Liver (tissue), 9 donors: ENCODE data around the gene HTT-AS. TPM values are rescaled to one million over a fixed set of nuclear protein-coding genes. Genes with fewer than 3 reads are reported as not detected.

Experiments
- DNase-seq: peaks from one replicate; pipeline ENCODE4 v3.0.0-alpha.2; 2017; ENCODE audit warnings: low spot score
- H3K27ac ChIP-seq, 2 donors: one replicate each; pipeline ENCODE4 v1.7.0; 2013; ENCODE audit warnings: inconsistent platforms in 2 of 2, low read length in 2 of 2, control low read depth in 1 of 2, low read depth in 1 of 2, mild to moderate bottlenecking in 1 of 2
- H3K27me3 ChIP-seq, 4 donors: one replicate each; pipeline versions ENCODE4 v1.6.1 to v1.7.0; 2013; ENCODE audit warnings: low read length in 3 of 4, inconsistent platforms in 1 of 4, mild to moderate bottlenecking in 1 of 4, moderate library complexity in 1 of 4; ENCODE audit not compliant: control insufficient read depth in 4 of 4, insufficient read depth in 4 of 4
- H3K36me3 ChIP-seq, 4 donors: one replicate each; pipeline versions ENCODE4 v1.6.1 to v1.7.0; 2013; ENCODE audit warnings: low read length in 3 of 4, mild to moderate bottlenecking in 3 of 4, low read depth in 1 of 4, moderate library complexity in 1 of 4; ENCODE audit not compliant: control insufficient read depth in 4 of 4, insufficient read depth in 3 of 4
- H3K4me1 ChIP-seq, 4 donors: one replicate each; pipeline versions ENCODE4 v1.6.1 to v1.7.0; 2013; ENCODE audit warnings: low read length in 3 of 4, mild to moderate bottlenecking in 3 of 4, moderate library complexity in 1 of 4; ENCODE audit not compliant: control insufficient read depth in 4 of 4, insufficient read depth in 4 of 4
- H3K4me3 ChIP-seq, 3 donors: one replicate each; pipeline versions ENCODE4 v1.6.1 to v1.7.0; 2013; ENCODE audit warnings: low read length in 3 of 3, control low read depth in 1 of 3, low read depth in 1 of 3, mild to moderate bottlenecking in 1 of 3
- H3K9ac ChIP-seq, 2 donors: one replicate each; pipeline ENCODE4 v1.7.0; 2013; ENCODE audit warnings: low read length in 2 of 2, mild to moderate bottlenecking in 2 of 2, moderate library complexity in 2 of 2, control low read depth in 1 of 2, low read depth in 1 of 2
- H3K9me3 ChIP-seq, 4 donors: one replicate each; pipeline versions ENCODE4 v1.6.1 to v1.7.0; 2013; ENCODE audit warnings: low read length in 3 of 4; ENCODE audit not compliant: control insufficient read depth in 4 of 4
- EGR1 ChIP-seq, 2 donors: IDR thresholded peaks; 2 replicates each; pipeline ENCODE4 v1.6.1; 2016 to 2018; ENCODE audit warnings: antibody characterized with exemption in 2 of 2, low read depth in 2 of 2
- FOXA1 ChIP-seq: IDR thresholded peaks from 2 replicates; pipeline ENCODE4 v1.6.1; 2016; ENCODE audit warnings: antibody characterized with exemption
- FOXA2 ChIP-seq: IDR thresholded peaks from 2 replicates; pipeline ENCODE4 v1.6.1; 2016; ENCODE audit warnings: antibody characterized with exemption
- GABPA ChIP-seq, 2 donors: IDR thresholded peaks in 1 of 2; conservative IDR thresholded peaks in 1 of 2; 2 replicates each; pipeline ENCODE4 v1.6.1; 2016; ENCODE audit warnings: antibody characterized with exemption in 2 of 2, mild to moderate bottlenecking in 1 of 2, moderate library complexity in 1 of 2
- HNF4A ChIP-seq, 2 donors: conservative IDR thresholded peaks; 2 replicates each; pipeline ENCODE4 v1.6.1; 2016; ENCODE audit warnings: antibody characterized with exemption in 2 of 2, mild to moderate bottlenecking in 2 of 2
- HNF4G ChIP-seq: IDR thresholded peaks from 2 replicates; pipeline ENCODE4 v1.6.1; 2016; ENCODE audit warnings: antibody characterized with exemption
- JUND ChIP-seq, 2 donors: IDR thresholded peaks; 2 replicates each; pipeline ENCODE4 v1.6.1; 2016; ENCODE audit warnings: antibody characterized with exemption in 2 of 2
- NR2F2 ChIP-seq: IDR thresholded peaks from 2 replicates; pipeline ENCODE4 v1.6.1; 2016; ENCODE audit warnings: antibody characterized with exemption
- RAD21 ChIP-seq, 2 donors: IDR thresholded peaks; 2 replicates each; pipeline ENCODE4 v1.6.1; 2016; ENCODE audit warnings: antibody characterized with exemption in 2 of 2, mild to moderate bottlenecking in 2 of 2
- RXRA ChIP-seq, 2 donors: IDR thresholded peaks; 2 replicates each; pipeline ENCODE4 v1.6.1; 2017 to 2018; ENCODE audit warnings: antibody characterized with exemption in 2 of 2, mild to moderate bottlenecking in 1 of 2
- SP1 ChIP-seq: IDR thresholded peaks from 2 replicates; pipeline ENCODE4 v1.6.1; 2018; ENCODE audit warnings: antibody characterized with exemption, mild to moderate bottlenecking
- TAF1 ChIP-seq: conservative IDR thresholded peaks from 2 replicates; pipeline ENCODE4 v1.6.1; 2016; ENCODE audit warnings: antibody characterized with exemption, mild to moderate bottlenecking
- YY1 ChIP-seq: IDR thresholded peaks from 2 replicates; pipeline ENCODE4 v1.6.1; 2016; ENCODE audit warnings: antibody characterized with exemption, mild to moderate bottlenecking
- WGBS: extraction: QIAGEN DNeasy Blood & Tissue Kit; methylation state at CpG from one replicate; pipeline ENCODE4 v1.1.7; 2013; 5-methylcytosine and 5-hydroxymethylcytosine counted together
- polyA plus RNA-seq, 2 donors: library from polyadenylated mRNA; stranded (reverse) in 1 of 2; unstranded in 1 of 2; fragments of 200-250 nt in 1 of 2; fragments of >200 nt in 1 of 2; fragmentation: Nextera tagmentation in 1 of 2; extraction: Ambion mirVana in 1 of 2; gene quantifications; one replicate each; pipeline versions ENCODE4 v1.2.1 to v1.2.3, GENCODE V29; 2013 to 2015
- total RNA-seq, 2 donors: library from RNA; depleted of rRNA; stranded (reverse); fragments of >200 nt; gene quantifications; one replicate each; pipeline ENCODE4 v1.2.3, GENCODE V29; 2014
- TF ChIP-seq, protein P1 (sequence below): IDR thresholded peaks from 2 replicates; pipeline ENCODE4 v1.6.1; 2016; ENCODE audit warnings: antibody characterized with exemption
- TF ChIP-seq, protein P2 (sequence below): IDR thresholded peaks from 2 replicates; pipeline ENCODE4 v1.6.1; 2016; ENCODE audit warnings: antibody characterized with exemption
- TF ChIP-seq, protein P3 (sequence below): fragments of 150-350 bp; IDR thresholded peaks from 2 replicates; pipeline ENCODE4 v1.5.1; 2017; ENCODE audit warnings: improper control_type of control experiment, low read depth, low read length; ENCODE audit not compliant: missing input control
- TF ChIP-seq, protein P4 (sequence below): IDR thresholded peaks from 2 replicates; pipeline ENCODE4 v1.6.1; 2016; ENCODE audit warnings: antibody characterized with exemption
- TF ChIP-seq, protein P5 (sequence below): IDR thresholded peaks from 2 replicates; pipeline ENCODE4 v1.6.1; 2016; ENCODE audit warnings: antibody characterized with exemption, mild to moderate bottlenecking
- donor health status: healthy.
- donor health status: healthy.
- donor health status: healthy.
- donor health status: healthy.
- donor health status: healthy.

The HTT-AS gene
- total and polyA plus RNA-seq, 4 donors, result not detected

DNA sequence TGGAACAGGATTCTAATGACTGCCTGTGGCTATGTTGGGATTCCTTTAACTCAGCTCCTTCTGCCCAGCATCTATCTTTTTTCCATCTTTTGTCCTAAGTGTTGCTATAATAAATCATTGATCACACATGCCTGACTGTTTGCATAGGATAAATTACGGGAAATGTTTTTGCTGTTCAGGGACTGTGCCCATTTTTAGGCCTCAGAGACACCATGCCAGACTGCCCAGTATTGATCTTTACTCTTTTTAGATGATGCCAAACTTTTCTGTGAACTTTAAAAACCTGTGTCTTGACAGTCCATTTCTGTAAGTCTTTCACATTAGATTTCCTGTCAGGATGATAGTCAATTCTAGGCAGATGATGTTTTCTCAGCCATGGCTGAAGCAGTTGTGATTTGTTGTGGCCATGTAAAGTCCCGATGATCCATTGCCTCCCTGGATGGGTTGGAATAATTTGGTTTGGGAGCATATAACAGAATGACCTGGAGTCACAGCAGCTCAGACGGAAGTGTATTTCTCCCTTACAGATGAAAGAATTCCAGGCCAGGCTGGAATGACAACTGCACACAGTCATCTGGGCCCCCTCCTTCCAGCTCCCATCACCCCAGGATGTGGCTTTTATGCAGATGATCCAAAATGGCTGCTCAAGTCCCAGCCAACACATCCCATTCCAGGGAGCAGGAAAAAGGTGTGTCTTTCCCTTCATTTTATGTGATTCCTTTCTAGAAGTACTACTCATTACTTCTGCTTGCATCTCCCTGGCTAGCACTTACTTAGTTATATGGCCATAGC lies 3.4 kb downstream of the HTT-AS start:
- Histone ChIP-seq H3K4me1 (peaks cover 7 to 33% (median 25%) of the 10 kb centered on the region in 4 donors), H3K27ac (peak overlapping the region in 1 of 2 donors; percentile 46), H3K9me3 (no peaks in the 10 kb centered on the region), H3K4me3 (no peak overlapping the region), H3K36me3 (no peaks in the 10 kb centered on the region), H3K27me3 (no peaks in the 10 kb centered on the region), H3K9ac (no peak overlapping the region)
- TF ChIP-seq FOXA1 (no peak), GABPA (IDR thresholded peaks at IDR 0.05 in 1 of 2, conservative IDR thresholded peaks at IDR 0.05 in 1 of 2) (no peak), YY1 (peak; percentile 68), FOXA2 (no peak), TAF1 (no peak), RXRA (IDR thresholded peaks at IDR 0.05) (peak; percentile 29 to 51), RAD21 (IDR thresholded peaks at IDR 0.05) (no peak), NR2F2 (no peak), EGR1 (IDR thresholded peaks at IDR 0.05; ENCODE audit: low read depth in 2 of 2) (no peak), HNF4A (conservative IDR thresholded peaks at IDR 0.05) (peak; percentile 36 to 52), HNF4G (no peak), SP1 (peak; percentile 62), JUND (IDR thresholded peaks at IDR 0.05) (no peak)
- TF ChIP-seq, protein P1, sequence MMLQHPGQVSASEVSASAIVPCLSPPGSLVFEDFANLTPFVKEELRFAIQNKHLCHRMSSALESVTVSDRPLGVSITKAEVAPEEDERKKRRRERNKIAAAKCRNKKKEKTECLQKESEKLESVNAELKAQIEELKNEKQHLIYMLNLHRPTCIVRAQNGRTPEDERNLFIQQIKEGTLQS, result no peak
- TF ChIP-seq, protein P2, sequence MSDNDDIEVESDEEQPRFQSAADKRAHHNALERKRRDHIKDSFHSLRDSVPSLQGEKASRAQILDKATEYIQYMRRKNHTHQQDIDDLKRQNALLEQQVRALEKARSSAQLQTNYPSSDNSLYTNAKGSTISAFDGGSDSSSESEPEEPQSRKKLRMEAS, result no peak
- TF ChIP-seq, protein P3, sequence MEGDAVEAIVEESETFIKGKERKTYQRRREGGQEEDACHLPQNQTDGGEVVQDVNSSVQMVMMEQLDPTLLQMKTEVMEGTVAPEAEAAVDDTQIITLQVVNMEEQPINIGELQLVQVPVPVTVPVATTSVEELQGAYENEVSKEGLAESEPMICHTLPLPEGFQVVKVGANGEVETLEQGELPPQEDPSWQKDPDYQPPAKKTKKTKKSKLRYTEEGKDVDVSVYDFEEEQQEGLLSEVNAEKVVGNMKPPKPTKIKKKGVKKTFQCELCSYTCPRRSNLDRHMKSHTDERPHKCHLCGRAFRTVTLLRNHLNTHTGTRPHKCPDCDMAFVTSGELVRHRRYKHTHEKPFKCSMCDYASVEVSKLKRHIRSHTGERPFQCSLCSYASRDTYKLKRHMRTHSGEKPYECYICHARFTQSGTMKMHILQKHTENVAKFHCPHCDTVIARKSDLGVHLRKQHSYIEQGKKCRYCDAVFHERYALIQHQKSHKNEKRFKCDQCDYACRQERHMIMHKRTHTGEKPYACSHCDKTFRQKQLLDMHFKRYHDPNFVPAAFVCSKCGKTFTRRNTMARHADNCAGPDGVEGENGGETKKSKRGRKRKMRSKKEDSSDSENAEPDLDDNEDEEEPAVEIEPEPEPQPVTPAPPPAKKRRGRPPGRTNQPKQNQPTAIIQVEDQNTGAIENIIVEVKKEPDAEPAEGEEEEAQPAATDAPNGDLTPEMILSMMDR, result no peak
- TF ChIP-seq, protein P4, sequence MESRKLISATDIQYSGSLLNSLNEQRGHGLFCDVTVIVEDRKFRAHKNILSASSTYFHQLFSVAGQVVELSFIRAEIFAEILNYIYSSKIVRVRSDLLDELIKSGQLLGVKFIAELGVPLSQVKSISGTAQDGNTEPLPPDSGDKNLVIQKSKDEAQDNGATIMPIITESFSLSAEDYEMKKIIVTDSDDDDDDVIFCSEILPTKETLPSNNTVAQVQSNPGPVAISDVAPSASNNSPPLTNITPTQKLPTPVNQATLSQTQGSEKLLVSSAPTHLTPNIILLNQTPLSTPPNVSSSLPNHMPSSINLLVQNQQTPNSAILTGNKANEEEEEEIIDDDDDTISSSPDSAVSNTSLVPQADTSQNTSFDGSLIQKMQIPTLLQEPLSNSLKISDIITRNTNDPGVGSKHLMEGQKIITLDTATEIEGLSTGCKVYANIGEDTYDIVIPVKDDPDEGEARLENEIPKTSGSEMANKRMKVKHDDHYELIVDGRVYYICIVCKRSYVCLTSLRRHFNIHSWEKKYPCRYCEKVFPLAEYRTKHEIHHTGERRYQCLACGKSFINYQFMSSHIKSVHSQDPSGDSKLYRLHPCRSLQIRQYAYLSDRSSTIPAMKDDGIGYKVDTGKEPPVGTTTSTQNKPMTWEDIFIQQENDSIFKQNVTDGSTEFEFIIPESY, result no peak
- TF ChIP-seq, protein P5, sequence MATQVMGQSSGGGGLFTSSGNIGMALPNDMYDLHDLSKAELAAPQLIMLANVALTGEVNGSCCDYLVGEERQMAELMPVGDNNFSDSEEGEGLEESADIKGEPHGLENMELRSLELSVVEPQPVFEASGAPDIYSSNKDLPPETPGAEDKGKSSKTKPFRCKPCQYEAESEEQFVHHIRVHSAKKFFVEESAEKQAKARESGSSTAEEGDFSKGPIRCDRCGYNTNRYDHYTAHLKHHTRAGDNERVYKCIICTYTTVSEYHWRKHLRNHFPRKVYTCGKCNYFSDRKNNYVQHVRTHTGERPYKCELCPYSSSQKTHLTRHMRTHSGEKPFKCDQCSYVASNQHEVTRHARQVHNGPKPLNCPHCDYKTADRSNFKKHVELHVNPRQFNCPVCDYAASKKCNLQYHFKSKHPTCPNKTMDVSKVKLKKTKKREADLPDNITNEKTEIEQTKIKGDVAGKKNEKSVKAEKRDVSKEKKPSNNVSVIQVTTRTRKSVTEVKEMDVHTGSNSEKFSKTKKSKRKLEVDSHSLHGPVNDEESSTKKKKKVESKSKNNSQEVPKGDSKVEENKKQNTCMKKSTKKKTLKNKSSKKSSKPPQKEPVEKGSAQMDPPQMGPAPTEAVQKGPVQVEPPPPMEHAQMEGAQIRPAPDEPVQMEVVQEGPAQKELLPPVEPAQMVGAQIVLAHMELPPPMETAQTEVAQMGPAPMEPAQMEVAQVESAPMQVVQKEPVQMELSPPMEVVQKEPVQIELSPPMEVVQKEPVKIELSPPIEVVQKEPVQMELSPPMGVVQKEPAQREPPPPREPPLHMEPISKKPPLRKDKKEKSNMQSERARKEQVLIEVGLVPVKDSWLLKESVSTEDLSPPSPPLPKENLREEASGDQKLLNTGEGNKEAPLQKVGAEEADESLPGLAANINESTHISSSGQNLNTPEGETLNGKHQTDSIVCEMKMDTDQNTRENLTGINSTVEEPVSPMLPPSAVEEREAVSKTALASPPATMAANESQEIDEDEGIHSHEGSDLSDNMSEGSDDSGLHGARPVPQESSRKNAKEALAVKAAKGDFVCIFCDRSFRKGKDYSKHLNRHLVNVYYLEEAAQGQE, result peak; percentile 12
- DNase-seq, result no peak
- WGBS, result 62% methylated on average over 3 of the region's 3 CpGs
